DOHH2 (cell line): Measurements from ENCODE around the gene LRR1.

Experiments used
- H3F3A ChIP-seq: fragments of 200-600 bp; sonication (generic), shearing (Covaris generic); 2 replicates; pipeline ENCODE4 v1.6.0; 2016; ENCODE audit warnings: antibody characterized with exemption, mild to moderate bottlenecking; ENCODE audit not compliant: control insufficient read depth, insufficient read depth
- H3K27ac ChIP-seq: fragments of 200-600 bp; sonication (generic); 2 replicates; pipeline ENCODE4 v1.5.1; 2014; ENCODE audit warnings: low read depth, mild to moderate bottlenecking, low read length, moderate library complexity
- H3K27me3 ChIP-seq: fragments of 200-600 bp; sonication (generic); 2 replicates; pipeline ENCODE4 v1.6.1; 2014; ENCODE audit warnings: mild to moderate bottlenecking, low read length, mixed read lengths; ENCODE audit not compliant: control insufficient read depth
- H3K36me3 ChIP-seq: fragments of 200-600 bp; sonication (generic); 2 replicates; pipeline ENCODE4 v1.6.1; 2014; ENCODE audit warnings: mild to moderate bottlenecking, low read length, moderate library complexity, mixed read lengths; ENCODE audit not compliant: control insufficient read depth
- H3K4me1 ChIP-seq: fragments of 200-600 bp; sonication (generic); 2 replicates; pipeline ENCODE4 v1.6.1; 2014; ENCODE audit warnings: mild to moderate bottlenecking, low read length, mixed read lengths; ENCODE audit not compliant: control insufficient read depth
- H3K4me2 ChIP-seq: fragments of 200-600 bp; sonication (generic); 2 replicates; pipeline ENCODE4 v1.6.0; 2014; ENCODE audit warnings: mild to moderate bottlenecking, low read length, moderate library complexity
- H3K4me3 ChIP-seq: fragments of 200-600 bp; sonication (generic); 2 replicates; pipeline ENCODE4 v1.5.1; 2014; ENCODE audit warnings: mild to moderate bottlenecking, low read length, mixed read lengths
- H3K79me2 ChIP-seq: fragments of 200-600 bp; sonication (generic); 2 replicates; pipeline ENCODE4 v1.6.1; 2014; ENCODE audit warnings: mild to moderate bottlenecking, low read length, mixed read lengths; ENCODE audit not compliant: control insufficient read depth
- H3K9me2 ChIP-seq: fragments of 200-600 bp; sonication (generic); replicated peaks from 2 replicates; pipeline ENCODE4 v1.6.1; 2014; ENCODE audit warnings: mild to moderate bottlenecking, low read length, mixed read lengths; ENCODE audit not compliant: control insufficient read depth
- H3K9me3 ChIP-seq: fragments of 200-600 bp; sonication (generic); 2 replicates; pipeline ENCODE4 v1.6.1; 2014; ENCODE audit warnings: antibody characterized with exemption, low read length, mixed read lengths; ENCODE audit not compliant: control insufficient read depth, insufficient read depth
- H4K20me1 ChIP-seq: fragments of 200-600 bp; sonication (generic); 2 replicates; pipeline ENCODE4 v1.6.0; 2014; ENCODE audit warnings: low read depth, mild to moderate bottlenecking, antibody characterized with exemption, low read length, moderate library complexity; ENCODE audit not compliant: control insufficient read depth, insufficient read depth
- EZH2phosphoT487 ChIP-seq: fragments of 200-600 bp; sonication (generic); IDR thresholded peaks from 2 replicates; pipeline ENCODE4 v1.6.1; 2017; ENCODE audit warnings: borderline replicate concordance, mild to moderate bottlenecking, antibody characterized with exemption, low read length, moderate library complexity, mixed read lengths
- TF ChIP-seq, protein P1 (sequence below): fragments of 200-600 bp; sonication (generic); IDR thresholded peaks from one replicate; pipeline ENCODE4 v1.5.1; 2014; ENCODE audit warnings: antibody characterized with exemption, mild to moderate bottlenecking, low read depth, low read length; ENCODE audit not compliant: poor library complexity, severe bottlenecking

LRR1 gene

DNA sequence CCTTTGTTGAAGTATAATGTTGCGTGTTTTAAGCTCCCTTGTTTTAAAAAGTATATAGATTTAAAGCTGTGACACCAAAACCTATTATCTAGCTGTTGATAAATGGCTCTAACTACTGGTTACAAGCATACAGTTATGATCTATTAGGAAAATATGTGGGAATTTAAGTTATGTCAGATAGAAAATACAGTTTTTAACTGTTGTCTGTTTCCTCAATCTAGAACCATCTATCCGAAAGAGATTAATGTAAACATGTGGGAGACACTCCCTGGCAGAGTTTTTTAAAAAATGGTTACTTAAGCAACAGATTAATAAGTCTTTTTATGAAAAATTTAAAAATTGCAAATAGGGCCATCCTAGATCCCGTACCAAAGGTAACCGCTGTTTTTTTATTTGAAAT, 13.5 kb downstream of the LRR1 start:
- no peak overlapping the region for H3K4me3 ChIP-seq
- H3K9me2 ChIP-seq: no peaks in the 10 kb centered on the region
- H3F3A ChIP-seq: peaks cover 35% of the 10 kb centered on the region
- peaks cover 83% of the 10 kb centered on the region for H3K79me2 ChIP-seq
- no peak overlapping the region for H3K4me2 ChIP-seq
- H4K20me1 ChIP-seq: 0 out of 2 replicates have a peak, but pooled peaks cover 2% of the 10 kb centered on the region
- peaks cover 18% of the 10 kb centered on the region for H3K4me1 ChIP-seq
- H3K27me3 ChIP-seq: no peaks in the 10 kb centered on the region
- H3K9me3 ChIP-seq: no peaks in the 10 kb centered on the region
- peaks cover 72% of the 10 kb centered on the region for H3K36me3 ChIP-seq
- no peak for TF ChIP-seq EZH2phosphoT487
- TF ChIP-seq, protein P1, sequence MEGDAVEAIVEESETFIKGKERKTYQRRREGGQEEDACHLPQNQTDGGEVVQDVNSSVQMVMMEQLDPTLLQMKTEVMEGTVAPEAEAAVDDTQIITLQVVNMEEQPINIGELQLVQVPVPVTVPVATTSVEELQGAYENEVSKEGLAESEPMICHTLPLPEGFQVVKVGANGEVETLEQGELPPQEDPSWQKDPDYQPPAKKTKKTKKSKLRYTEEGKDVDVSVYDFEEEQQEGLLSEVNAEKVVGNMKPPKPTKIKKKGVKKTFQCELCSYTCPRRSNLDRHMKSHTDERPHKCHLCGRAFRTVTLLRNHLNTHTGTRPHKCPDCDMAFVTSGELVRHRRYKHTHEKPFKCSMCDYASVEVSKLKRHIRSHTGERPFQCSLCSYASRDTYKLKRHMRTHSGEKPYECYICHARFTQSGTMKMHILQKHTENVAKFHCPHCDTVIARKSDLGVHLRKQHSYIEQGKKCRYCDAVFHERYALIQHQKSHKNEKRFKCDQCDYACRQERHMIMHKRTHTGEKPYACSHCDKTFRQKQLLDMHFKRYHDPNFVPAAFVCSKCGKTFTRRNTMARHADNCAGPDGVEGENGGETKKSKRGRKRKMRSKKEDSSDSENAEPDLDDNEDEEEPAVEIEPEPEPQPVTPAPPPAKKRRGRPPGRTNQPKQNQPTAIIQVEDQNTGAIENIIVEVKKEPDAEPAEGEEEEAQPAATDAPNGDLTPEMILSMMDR: no peak
- no peak overlapping the region for H3K27ac ChIP-seq

DNA sequence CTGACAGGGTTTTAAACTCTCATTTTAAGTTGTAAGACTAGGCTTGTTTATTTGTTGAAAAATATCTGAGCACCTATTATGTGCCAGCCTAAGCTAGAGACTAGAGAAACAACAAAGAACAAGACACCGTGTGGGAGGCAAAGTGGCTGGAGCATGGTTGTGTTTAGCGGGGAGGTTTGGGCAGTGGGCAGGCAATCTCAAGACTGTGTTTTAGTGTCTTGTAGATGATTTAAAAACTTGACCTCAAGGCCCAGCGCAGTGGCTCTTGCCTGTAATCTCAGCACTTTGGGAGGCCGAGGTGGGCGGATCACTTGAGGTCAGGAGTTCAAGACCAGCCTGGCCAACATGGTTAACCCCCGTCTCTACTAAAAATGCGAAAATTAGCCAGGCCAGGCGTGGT, 13.9 kb downstream of the LRR1 start:
- TF ChIP-seq, protein P1: no peak
- TF ChIP-seq EZH2phosphoT487: no peak
- Histone ChIP-seq H3K9me2 (no peaks in the 10 kb centered on the region), H3K79me2 (peaks cover 83% of the 10 kb centered on the region), H4K20me1 (0 out of 2 replicates have a peak, but pooled peaks cover 5% of the 10 kb centered on the region), H3K27me3 (no peaks in the 10 kb centered on the region), H3K4me3 (no peak overlapping the region), H3K4me2 (no peak overlapping the region), H3K27ac (no peak overlapping the region), H3K4me1 (peaks cover 22% of the 10 kb centered on the region), H3F3A (peaks cover 40% of the 10 kb centered on the region), H3K9me3 (no peaks in the 10 kb centered on the region), H3K36me3 (peaks cover 72% of the 10 kb centered on the region)

DNA sequence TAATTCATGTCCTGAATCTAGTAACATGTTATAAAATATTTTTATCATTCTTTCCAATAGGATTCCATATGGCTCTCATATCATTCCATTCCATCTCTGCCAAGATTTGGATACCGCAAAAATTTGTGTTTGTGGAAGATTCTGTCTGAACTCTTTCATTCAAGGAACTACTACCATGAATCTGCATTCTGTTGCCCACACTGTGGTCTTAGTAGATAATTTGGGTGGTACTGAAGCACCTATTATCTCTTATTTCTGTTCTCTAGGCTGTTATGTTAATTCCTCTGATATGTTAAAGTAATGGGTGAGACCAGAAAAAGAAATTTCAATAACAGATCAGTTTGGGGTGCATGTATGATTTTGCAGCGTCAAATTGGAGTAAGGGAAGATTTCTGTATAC, 15.5 kb downstream of the LRR1 start:
- H3K27ac ChIP-seq: no peak overlapping the region
- peaks cover 37% of the 10 kb centered on the region for H3K4me1 ChIP-seq
- H3K79me2 ChIP-seq: peaks cover 85% of the 10 kb centered on the region
- H4K20me1 ChIP-seq: 0 out of 2 replicates have a peak, but pooled peaks cover 5% of the 10 kb centered on the region
- H3K27me3 ChIP-seq: no peaks in the 10 kb centered on the region
- peaks cover 78% of the 10 kb centered on the region for H3K36me3 ChIP-seq
- H3K4me2 ChIP-seq: no peak overlapping the region
- TF ChIP-seq, protein P1: no peak
- TF ChIP-seq EZH2phosphoT487: no peak
- H3F3A ChIP-seq: peaks cover 44% of the 10 kb centered on the region
- H3K9me2 ChIP-seq: no peaks in the 10 kb centered on the region
- H3K4me3 ChIP-seq: no peak overlapping the region
- H3K9me3 ChIP-seq: no peaks in the 10 kb centered on the region
